PC-9 (cell line): ENCODE data around the gene BRMS1.

Source experiments
- CTCF ChIP-seq: fragments of 200-600 bp; sonication (generic); conservative IDR thresholded peaks from 2 replicates; pipeline ENCODE4 v1.6.1; 2017; ENCODE audit warnings: mixed run types, antibody characterized with exemption, mild to moderate bottlenecking, moderate library complexity
- EZH2 ChIP-seq: fragments of 200-600 bp; sonication (generic); IDR thresholded peaks from 2 replicates; pipeline ENCODE4 v1.8.0; 2017; ENCODE audit warnings: antibody characterized with exemption, low read depth

GRCh38 chr11:66318600-66318970 lies 26.3 kb downstream of the BRMS1 start:
- no peak for TF ChIP-seq CTCF
- no peak for TF ChIP-seq EZH2
